ENCODE data around the gene EIF4A2.

DNA sequence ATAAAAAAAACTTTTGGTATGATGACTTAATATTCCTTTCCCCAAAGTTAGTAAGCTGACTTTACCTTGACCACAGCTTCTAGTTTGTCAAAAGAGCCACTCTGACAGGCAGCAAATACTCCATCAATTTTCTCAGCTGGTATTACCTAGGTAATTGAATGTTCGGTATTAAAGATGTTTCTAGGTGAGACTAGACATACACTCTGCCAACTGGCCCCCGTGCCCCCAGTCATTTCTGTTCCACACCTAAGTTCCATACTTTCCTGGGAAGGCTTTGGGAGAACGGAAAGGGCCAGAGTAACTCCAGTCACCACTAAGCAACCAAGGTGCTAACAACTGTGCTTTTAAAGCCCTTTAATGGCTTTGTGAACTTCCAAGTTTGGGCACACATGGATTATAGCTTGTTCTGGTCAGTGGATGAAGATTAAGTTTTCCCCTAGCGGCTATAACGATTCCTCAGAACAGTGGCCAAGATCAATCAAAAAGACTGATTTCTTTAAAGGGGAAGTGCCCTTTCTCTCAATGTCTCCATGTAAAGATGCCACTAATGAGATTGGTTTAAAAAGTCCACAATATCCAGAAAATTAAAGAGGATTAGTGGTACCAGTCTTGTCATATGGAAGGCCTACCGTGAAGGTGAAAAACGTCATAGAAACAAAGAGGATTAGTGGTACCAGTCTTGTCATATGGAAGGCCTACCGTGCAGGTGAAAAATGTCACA, 7.0 kb downstream of the EIF4A2 start:
- TF ChIP-seq, protein P1, sequence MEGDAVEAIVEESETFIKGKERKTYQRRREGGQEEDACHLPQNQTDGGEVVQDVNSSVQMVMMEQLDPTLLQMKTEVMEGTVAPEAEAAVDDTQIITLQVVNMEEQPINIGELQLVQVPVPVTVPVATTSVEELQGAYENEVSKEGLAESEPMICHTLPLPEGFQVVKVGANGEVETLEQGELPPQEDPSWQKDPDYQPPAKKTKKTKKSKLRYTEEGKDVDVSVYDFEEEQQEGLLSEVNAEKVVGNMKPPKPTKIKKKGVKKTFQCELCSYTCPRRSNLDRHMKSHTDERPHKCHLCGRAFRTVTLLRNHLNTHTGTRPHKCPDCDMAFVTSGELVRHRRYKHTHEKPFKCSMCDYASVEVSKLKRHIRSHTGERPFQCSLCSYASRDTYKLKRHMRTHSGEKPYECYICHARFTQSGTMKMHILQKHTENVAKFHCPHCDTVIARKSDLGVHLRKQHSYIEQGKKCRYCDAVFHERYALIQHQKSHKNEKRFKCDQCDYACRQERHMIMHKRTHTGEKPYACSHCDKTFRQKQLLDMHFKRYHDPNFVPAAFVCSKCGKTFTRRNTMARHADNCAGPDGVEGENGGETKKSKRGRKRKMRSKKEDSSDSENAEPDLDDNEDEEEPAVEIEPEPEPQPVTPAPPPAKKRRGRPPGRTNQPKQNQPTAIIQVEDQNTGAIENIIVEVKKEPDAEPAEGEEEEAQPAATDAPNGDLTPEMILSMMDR (IDR thresholded peaks at IDR 0.05): peak; percentile 33; the same call in 1 of the 2 replicates
- TF ChIP-seq, protein P2, sequence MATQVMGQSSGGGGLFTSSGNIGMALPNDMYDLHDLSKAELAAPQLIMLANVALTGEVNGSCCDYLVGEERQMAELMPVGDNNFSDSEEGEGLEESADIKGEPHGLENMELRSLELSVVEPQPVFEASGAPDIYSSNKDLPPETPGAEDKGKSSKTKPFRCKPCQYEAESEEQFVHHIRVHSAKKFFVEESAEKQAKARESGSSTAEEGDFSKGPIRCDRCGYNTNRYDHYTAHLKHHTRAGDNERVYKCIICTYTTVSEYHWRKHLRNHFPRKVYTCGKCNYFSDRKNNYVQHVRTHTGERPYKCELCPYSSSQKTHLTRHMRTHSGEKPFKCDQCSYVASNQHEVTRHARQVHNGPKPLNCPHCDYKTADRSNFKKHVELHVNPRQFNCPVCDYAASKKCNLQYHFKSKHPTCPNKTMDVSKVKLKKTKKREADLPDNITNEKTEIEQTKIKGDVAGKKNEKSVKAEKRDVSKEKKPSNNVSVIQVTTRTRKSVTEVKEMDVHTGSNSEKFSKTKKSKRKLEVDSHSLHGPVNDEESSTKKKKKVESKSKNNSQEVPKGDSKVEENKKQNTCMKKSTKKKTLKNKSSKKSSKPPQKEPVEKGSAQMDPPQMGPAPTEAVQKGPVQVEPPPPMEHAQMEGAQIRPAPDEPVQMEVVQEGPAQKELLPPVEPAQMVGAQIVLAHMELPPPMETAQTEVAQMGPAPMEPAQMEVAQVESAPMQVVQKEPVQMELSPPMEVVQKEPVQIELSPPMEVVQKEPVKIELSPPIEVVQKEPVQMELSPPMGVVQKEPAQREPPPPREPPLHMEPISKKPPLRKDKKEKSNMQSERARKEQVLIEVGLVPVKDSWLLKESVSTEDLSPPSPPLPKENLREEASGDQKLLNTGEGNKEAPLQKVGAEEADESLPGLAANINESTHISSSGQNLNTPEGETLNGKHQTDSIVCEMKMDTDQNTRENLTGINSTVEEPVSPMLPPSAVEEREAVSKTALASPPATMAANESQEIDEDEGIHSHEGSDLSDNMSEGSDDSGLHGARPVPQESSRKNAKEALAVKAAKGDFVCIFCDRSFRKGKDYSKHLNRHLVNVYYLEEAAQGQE (IDR thresholded peaks at IDR 0.05; ENCODE audit: insufficient read depth in 1 of 2, low read depth in 2 of 2, low read length in 1 of 2): no peak

All from Panc1 (cell line).